CD4-positive, alpha-beta T cell (primary cell): Measurements from ENCODE around the gene ZNF827. TPM values are rescaled to one million over a fixed set of nuclear protein-coding genes. Genes with fewer than 3 reads are reported as not detected.

Experiments used
- ATAC-seq: fragments of 200-7000 bp; cut with Tn5 transposase; one replicate; pipeline ENCODE4 v1.10.0; 2022; ENCODE audit warnings: mild to moderate bottlenecking; ENCODE audit not compliant: poor library complexity
- CTCF ChIA-PET: fragments of 350-600 bp; sonication (Branson Sonifier 250); formaldehyde crosslinking; loops from one replicate; lab custom pipeline; 2021; ENCODE audit warnings: antibody characterized with exemption, inconsistent platforms; lab: Charles Lee
- POLR2A ChIA-PET: fragments of 350-600 bp; sonication (Branson Sonifier 250); formaldehyde crosslinking; loops from one replicate; lab custom pipeline; 2021; ENCODE audit warnings: antibody characterized with exemption, inconsistent platforms; lab: Charles Lee
- DNase-seq, 14 experiments: peaks; one replicate each; pipeline ENCODE4 v3.0.0-alpha.2; 2013 to 2020; ENCODE audit warnings: mixed read lengths in 2 of 14
- H3K27ac ChIP-seq, 2 donors: one replicate each; pipeline versions ENCODE4 v1.5.1 to v1.7.0; 2013; ENCODE audit warnings: low read length in 2 of 2, low read depth in 1 of 2, mild to moderate bottlenecking in 1 of 2
- H3K27me3 ChIP-seq, 2 experiments: 1 replicate in 1 of 2; 2 replicates in 1 of 2; pipeline versions ENCODE4 v1.6.1 to v1.7.0; 2013; ENCODE audit warnings: low read length in 2 of 2, control low read depth in 1 of 2, mild to moderate bottlenecking in 1 of 2, moderate library complexity in 1 of 2; ENCODE audit not compliant: insufficient read depth in 2 of 2, control insufficient read depth in 1 of 2
- H3K36me3 ChIP-seq: one replicate; pipeline ENCODE4 v1.6.1; 2013; ENCODE audit warnings: low read length, control low read depth; ENCODE audit not compliant: insufficient read depth
- H3K4me1 ChIP-seq: one replicate; pipeline ENCODE4 v1.6.1; 2013; ENCODE audit warnings: low read length, control low read depth; ENCODE audit not compliant: insufficient read depth
- H3K4me3 ChIP-seq: one replicate; pipeline ENCODE4 v1.5.1; 2013; ENCODE audit warnings: mild to moderate bottlenecking, low read length, moderate library complexity
- H3K9me3 ChIP-seq, 2 experiments: 1 replicate in 1 of 2; 2 replicates in 1 of 2; pipeline versions ENCODE4 v1.6.1 to v1.7.0; 2013; ENCODE audit warnings: low read length in 2 of 2, mild to moderate bottlenecking in 2 of 2, control low read depth in 1 of 2, moderate library complexity in 1 of 2; ENCODE audit not compliant: control insufficient read depth in 1 of 2, insufficient read depth in 1 of 2
- H3K27ac Mint-ChIP-seq: one replicate; pipeline ENCODE4 v1.8.0; 2020; ENCODE audit warnings: mixed read lengths
- H3K27me3 Mint-ChIP-seq: one replicate; pipeline ENCODE4 v1.8.0; 2021; ENCODE audit warnings: mixed read lengths
- H3K36me3 Mint-ChIP-seq: one replicate; pipeline ENCODE4 v1.8.0; 2021; ENCODE audit warnings: low read depth, mixed read lengths
- H3K4me1 Mint-ChIP-seq: one replicate; pipeline ENCODE4 v1.8.0; 2021; ENCODE audit warnings: low read depth, mixed read lengths
- H3K4me3 Mint-ChIP-seq: one replicate; pipeline ENCODE4 v1.8.0; 2020; ENCODE audit warnings: mild to moderate bottlenecking, mixed read lengths
- H3K9me3 Mint-ChIP-seq: one replicate; pipeline ENCODE4 v1.8.0; 2020; ENCODE audit warnings: mixed read lengths
- intact Hi-C, 2 experiments: fragments of 100-400 bp; cut with DNase I in 1 of 2; cut with micrococcal nuclease in 1 of 2; formaldehyde crosslinking; loops; one replicate each; pipeline versions ENCODE4 v1.15.1 to v1.9.0; 2023 to 2025; cut with DNase I, micrococcal nuclease
- total RNA-seq, 174 experiments: library from RNA in 2 of 174; stranded (reverse) in 2 of 174; gene quantifications; one replicate each; pipeline ENCODE4 v1.2.3 and lab custom pipeline; 2021 to 2026
- TF ChIP-seq, protein P1 (sequence below): fragments of 200-600 bp; IDR thresholded peaks from one replicate; pipeline ENCODE4 v1.8.0; 2022; ENCODE audit warnings: antibody characterized with exemption, mild to moderate bottlenecking

The ZNF827 gene
- total RNA-seq, 2 experiments from 2014 or later, result 13.7 to 14.3 TPM

DNA sequence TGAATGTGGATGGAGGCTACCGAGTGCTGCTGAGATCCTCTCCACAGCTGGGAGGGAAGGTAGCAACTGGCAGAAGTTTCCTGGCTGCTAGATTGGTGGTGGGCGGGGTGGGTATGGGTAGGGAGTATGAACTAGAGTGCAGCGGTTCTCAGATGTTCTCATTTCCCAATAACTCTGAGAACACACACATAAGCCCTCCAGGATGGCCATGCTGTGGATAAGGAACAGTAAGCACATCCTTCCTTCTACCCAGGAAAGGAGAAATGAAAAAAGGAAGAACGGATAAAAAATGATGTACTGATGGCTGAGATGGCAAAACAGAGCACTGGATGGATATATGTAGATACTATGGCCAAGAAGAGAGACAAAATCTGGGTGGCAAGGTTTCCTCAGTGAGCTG is 116.0 kb downstream of the ZNF827 start:
- DNase-seq (no peak), ATAC-seq (no peak)
- Histone ChIP-seq H3K27ac (no peak overlapping the region), H3K27me3 (no peaks in the 10 kb centered on the region), H3K4me1 (no peaks in the 10 kb centered on the region), H3K4me3 (no peak overlapping the region), H3K9me3 (no peaks in the 10 kb centered on the region), H3K36me3 (peaks cover 4% of the 10 kb centered on the region)
- Mint-ChIP-seq H3K27me3 (no peaks in the 10 kb centered on the region), H3K36me3 (peaks cover 70% of the 10 kb centered on the region), H3K4me3 (no peak overlapping the region), H3K27ac (no peak overlapping the region), H3K9me3 (no peaks in the 10 kb centered on the region), H3K4me1 (no peaks in the 10 kb centered on the region)
- ChIA-PET CTCF (interaction anchor here (0.6 kb wide), 1 partner anchor 77 kb away, joined by 3 read pairs; no protein-coding TSS in a partner anchor), POLR2A (no interaction called here)
- intact Hi-C loops, result loop anchor here in 1 of 2 experiments (5.0 kb wide), 1 partner anchor 50 kb away; no protein-coding TSS in a partner anchor
- TF ChIP-seq, protein P1, sequence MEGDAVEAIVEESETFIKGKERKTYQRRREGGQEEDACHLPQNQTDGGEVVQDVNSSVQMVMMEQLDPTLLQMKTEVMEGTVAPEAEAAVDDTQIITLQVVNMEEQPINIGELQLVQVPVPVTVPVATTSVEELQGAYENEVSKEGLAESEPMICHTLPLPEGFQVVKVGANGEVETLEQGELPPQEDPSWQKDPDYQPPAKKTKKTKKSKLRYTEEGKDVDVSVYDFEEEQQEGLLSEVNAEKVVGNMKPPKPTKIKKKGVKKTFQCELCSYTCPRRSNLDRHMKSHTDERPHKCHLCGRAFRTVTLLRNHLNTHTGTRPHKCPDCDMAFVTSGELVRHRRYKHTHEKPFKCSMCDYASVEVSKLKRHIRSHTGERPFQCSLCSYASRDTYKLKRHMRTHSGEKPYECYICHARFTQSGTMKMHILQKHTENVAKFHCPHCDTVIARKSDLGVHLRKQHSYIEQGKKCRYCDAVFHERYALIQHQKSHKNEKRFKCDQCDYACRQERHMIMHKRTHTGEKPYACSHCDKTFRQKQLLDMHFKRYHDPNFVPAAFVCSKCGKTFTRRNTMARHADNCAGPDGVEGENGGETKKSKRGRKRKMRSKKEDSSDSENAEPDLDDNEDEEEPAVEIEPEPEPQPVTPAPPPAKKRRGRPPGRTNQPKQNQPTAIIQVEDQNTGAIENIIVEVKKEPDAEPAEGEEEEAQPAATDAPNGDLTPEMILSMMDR, result no peak

GRCh38 chr4:145822181-145822580 is 116.4 kb downstream of the ZNF827 start:
- ChIA-PET CTCF (interaction anchor here (0.6 kb wide), 1 partner anchor 78 kb away, joined by 3 read pairs; no protein-coding TSS in a partner anchor), POLR2A (no interaction called here)
- H3K27ac ChIP-seq, result no peak overlapping the region
- Mint-ChIP-seq H3K27me3 (no peaks in the 10 kb centered on the region), H3K4me3 (no peak overlapping the region), H3K27ac (no peak overlapping the region), H3K4me1 (no peaks in the 10 kb centered on the region), H3K36me3 (peaks cover 74% of the 10 kb centered on the region), H3K9me3 (no peaks in the 10 kb centered on the region)
- TF ChIP-seq, protein P1, result no peak
- intact Hi-C loops, result loop anchor here in 1 of 2 experiments (5.0 kb wide), 1 partner anchor 50 kb away; no protein-coding TSS in a partner anchor
- H3K27me3 ChIP-seq, result no peaks in the 10 kb centered on the region
- H3K4me3 ChIP-seq, result no peak overlapping the region
- H3K4me1 ChIP-seq, result no peaks in the 10 kb centered on the region
- no peak for DNase-seq
- no peaks in the 10 kb centered on the region for H3K9me3 ChIP-seq
- peaks cover 4% of the 10 kb centered on the region for H3K36me3 ChIP-seq
- no peak for ATAC-seq

GRCh38 chr4:145821766-145822165 is 116.9 kb downstream of the ZNF827 start:
- peaks cover 4% of the 10 kb centered on the region for H3K36me3 ChIP-seq
- H3K9me3 Mint-ChIP-seq, result no peaks in the 10 kb centered on the region
- ATAC-seq (no peak), DNase-seq (no peak)
- no peak overlapping the region for H3K27ac ChIP-seq
- intact Hi-C loops, result loop anchor here in 1 of 2 experiments (5.0 kb wide), 1 partner anchor 49 kb away; no protein-coding TSS in a partner anchor
- no peak overlapping the region for H3K4me3 Mint-ChIP-seq
- TF ChIP-seq, protein P1, result no peak
- H3K27me3 Mint-ChIP-seq, result no peaks in the 10 kb centered on the region
- H3K27ac Mint-ChIP-seq, result no peak overlapping the region
- POLR2A ChIA-PET, result no interaction called here
- peaks cover 78% of the 10 kb centered on the region for H3K36me3 Mint-ChIP-seq
- H3K4me1 ChIP-seq, result no peaks in the 10 kb centered on the region
- H3K27me3 ChIP-seq, result no peaks in the 10 kb centered on the region
- no peaks in the 10 kb centered on the region for H3K4me1 Mint-ChIP-seq
- H3K4me3 ChIP-seq, result no peak overlapping the region
- CTCF ChIA-PET, result interaction anchor here (0.6 kb wide), 1 partner anchor 78 kb away, joined by 3 read pairs; no protein-coding TSS in a partner anchor
- no peaks in the 10 kb centered on the region for H3K9me3 ChIP-seq
